ENCODE results near the gene SCRG1.

The SCRG1 gene

DNA sequence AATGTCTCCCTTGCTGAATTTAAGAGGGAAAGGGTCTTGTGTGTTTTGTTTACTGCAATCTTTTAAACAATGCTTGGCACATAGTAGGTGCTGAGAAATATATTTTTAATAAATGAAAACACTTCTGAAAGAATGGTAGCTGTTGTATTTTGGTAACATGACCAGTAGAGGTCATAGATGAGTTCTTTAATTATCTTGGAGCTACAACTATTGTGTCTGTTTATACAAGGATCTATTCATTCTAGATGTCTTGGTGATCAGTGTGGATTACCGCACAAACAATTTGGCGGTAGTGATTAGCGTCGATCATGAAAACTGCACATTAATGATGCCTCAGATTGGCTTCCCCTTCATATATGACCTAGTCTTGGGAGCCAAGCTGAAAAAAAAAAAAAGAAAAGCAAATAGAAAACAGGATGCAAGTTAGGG lies 21.4 kb upstream of the SCRG1 start:
- DNase-seq (ENCODE audit: low spot score), result peak; percentile 23
- peak; percentile 38 for TF ChIP-seq CTCF (IDR thresholded peaks at IDR 0.05; ENCODE audit: extremely low read depth, missing control alignments)

DNA sequence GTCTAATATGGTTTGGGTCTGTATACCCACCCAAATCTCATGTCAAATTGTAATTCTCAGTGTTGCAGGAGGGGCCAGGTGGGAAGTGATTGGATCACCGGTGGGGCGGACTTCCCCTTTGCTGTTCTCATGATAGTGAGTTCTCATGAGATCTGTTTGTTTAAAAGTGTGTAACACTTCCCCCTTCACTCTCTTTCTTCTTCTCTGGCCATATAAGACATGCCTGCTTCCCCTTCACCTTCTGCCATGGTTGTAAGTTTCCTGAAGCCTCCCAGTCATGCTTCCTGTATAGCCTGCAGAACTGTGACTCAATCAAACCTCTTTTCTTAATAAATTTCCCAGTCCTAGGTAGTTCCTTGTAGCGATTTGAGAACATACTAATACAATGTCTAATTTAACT lies 19.7 kb upstream of the SCRG1 start:
- DNase-seq (ENCODE audit: low spot score), result no peak
- no peak for TF ChIP-seq CTCF (IDR thresholded peaks at IDR 0.05; ENCODE audit: extremely low read depth, missing control alignments)

DNA sequence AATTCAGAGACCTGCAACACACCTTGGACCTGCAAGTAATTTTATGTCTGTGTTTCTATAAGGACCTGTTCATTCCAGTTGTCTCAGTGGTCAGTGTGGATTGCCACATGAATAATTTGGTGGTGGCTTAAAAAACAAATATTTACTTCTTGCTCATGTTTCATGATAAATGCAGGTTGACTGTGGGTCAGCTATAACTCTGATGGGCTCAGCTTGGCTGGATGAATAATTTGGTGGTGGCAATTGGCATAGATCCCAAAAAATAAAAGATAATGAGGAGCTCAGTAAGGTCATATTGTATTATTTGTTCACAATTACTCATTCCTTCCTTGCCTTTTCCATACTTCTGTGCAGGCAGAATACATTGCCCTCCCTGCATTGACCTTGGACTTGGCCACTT lies 18.9 kb upstream of the SCRG1 start:
- no peak for TF ChIP-seq CTCF (IDR thresholded peaks at IDR 0.05; ENCODE audit: extremely low read depth, missing control alignments)
- no peak for DNase-seq (ENCODE audit: low spot score)

- DNase-seq (ENCODE audit: low spot score), result no peak
- TF ChIP-seq CTCF (IDR thresholded peaks at IDR 0.05; ENCODE audit: extremely low read depth, missing control alignments), result no peak
These were observed 17.2 kb upstream of the SCRG1 start for GRCh38 chr4:173415885-173416653.

DNA sequence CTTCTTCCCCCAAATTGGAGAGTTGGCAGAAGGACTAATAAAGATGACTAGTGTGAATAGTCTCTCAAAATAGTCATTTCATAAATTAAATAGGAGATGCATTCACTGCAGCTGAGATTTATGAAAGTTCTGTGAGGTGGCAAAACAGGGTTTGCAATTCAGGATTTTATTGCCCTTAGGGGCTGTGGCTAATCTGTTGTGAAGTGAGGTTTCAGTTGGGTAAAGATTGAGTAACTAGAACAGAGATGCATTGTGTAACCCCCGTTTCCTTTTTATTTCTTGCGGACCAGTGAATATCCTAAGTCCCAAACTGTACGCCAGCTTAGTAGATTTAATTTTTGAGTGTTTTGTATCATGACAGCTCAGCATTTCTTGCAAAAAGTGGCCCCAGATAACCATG lies 16.2 kb upstream of the SCRG1 start:
- no peak for DNase-seq (ENCODE audit: low spot score)
- TF ChIP-seq CTCF (IDR thresholded peaks at IDR 0.05; ENCODE audit: extremely low read depth, missing control alignments), result no peak

DNA sequence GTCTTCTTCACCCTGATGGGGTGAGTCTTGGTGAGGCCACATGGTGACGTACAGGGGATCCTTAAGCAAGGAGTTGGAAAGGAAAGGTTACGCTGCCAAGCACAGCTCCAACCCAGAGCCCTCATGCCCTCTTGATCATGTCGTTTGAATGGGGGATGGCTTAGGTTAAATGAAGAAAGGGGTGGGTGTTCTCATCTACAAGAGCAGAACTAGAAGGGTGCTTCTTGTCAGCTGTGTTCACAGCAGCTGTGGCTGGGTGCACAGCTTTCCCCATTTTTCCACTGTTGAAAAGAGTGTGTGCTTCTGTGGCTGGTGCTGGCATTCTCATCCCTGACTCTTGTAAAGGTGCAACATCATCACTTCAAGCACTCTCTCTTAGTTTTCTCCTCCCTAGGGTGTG lies 15.5 kb upstream of the SCRG1 start:
- DNase-seq (ENCODE audit: low spot score), result no peak
- TF ChIP-seq CTCF (IDR thresholded peaks at IDR 0.05; ENCODE audit: extremely low read depth, missing control alignments), result no peak

GRCh38 chr4:173413036-173413435 lies 14.1 kb upstream of the SCRG1 start:
- TF ChIP-seq CTCF (IDR thresholded peaks at IDR 0.05; ENCODE audit: extremely low read depth, missing control alignments), result no peak
- no peak for DNase-seq (ENCODE audit: low spot score)
